Hepatocyte (in vitro differentiated cells): ENCODE results near the gene CRADD. TPM values are rescaled to one million over a fixed set of nuclear protein-coding genes. Genes with fewer than 3 reads are reported as not detected.
"Not testable (repeated sequence)": the region's sequence is repeated elsewhere in the genome, so short reads cannot be mapped to it uniquely, and the experiment has no call there.

Source experiments
- DNase-seq: peaks from one replicate; pipeline ENCODE4 v3.0.0-alpha.2; 2016; ENCODE audit warnings: low spot score
- H2AFZ ChIP-seq: fragments of 200-600 bp; sonication (generic); 2 replicates; pipeline ENCODE4 v1.6.0; 2016; ENCODE audit warnings: antibody characterized with exemption, mild to moderate bottlenecking
- H3K27ac ChIP-seq: fragments of 200-600 bp; sonication (generic); 2 replicates; pipeline ENCODE4 v1.5.1; 2016; ENCODE audit warnings: mild to moderate bottlenecking
- H3K27me3 ChIP-seq: fragments of 200-600 bp; sonication (generic); 2 replicates; pipeline ENCODE4 v1.6.1; 2016
- H3K36me3 ChIP-seq: fragments of 200-600 bp; sonication (generic); replicated peaks from 2 replicates; pipeline ENCODE4 v1.5.1; 2016; ENCODE audit warnings: low read depth; ENCODE audit not compliant: insufficient read depth
- H3K4me1 ChIP-seq: fragments of 200-600 bp; sonication (generic); 2 replicates; pipeline ENCODE4 v1.5.1; 2016; ENCODE audit warnings: mild to moderate bottlenecking, moderate library complexity; ENCODE audit not compliant: insufficient read depth
- H3K4me2 ChIP-seq: fragments of 200-600 bp; sonication (generic); 2 replicates; pipeline ENCODE4 v1.6.0; 2016
- H3K4me3 ChIP-seq: fragments of 200-600 bp; sonication (generic); 2 replicates; pipeline ENCODE4 v1.5.1; 2016; ENCODE audit warnings: mild to moderate bottlenecking
- H3K79me2 ChIP-seq: fragments of 200-600 bp; sonication (generic); 2 replicates; pipeline ENCODE4 v1.6.0; 2017; ENCODE audit warnings: mild to moderate bottlenecking
- H3K9me2 ChIP-seq: fragments of 200-600 bp; sonication (generic); replicated peaks from 2 replicates; pipeline ENCODE4 v1.6.0; 2017; ENCODE audit warnings: mild to moderate bottlenecking; ENCODE audit not compliant: insufficient read depth
- H3K9me3 ChIP-seq: fragments of 200-600 bp; sonication (generic); 2 replicates; pipeline ENCODE4 v1.5.1; 2016; ENCODE audit warnings: low read depth, mild to moderate bottlenecking
- H4K20me1 ChIP-seq: fragments of 200-600 bp; sonication (generic); 2 replicates; pipeline ENCODE4 v1.6.0; 2016; ENCODE audit warnings: mild to moderate bottlenecking; ENCODE audit not compliant: insufficient read depth, poor library complexity, severe bottlenecking
- EZH2 ChIP-seq: fragments of 200-600 bp; sonication (generic); IDR thresholded peaks from 2 replicates; pipeline ENCODE4 v1.6.1; 2016; ENCODE audit warnings: antibody characterized with exemption, mild to moderate bottlenecking, borderline replicate concordance
- EZH2phosphoT487 ChIP-seq: fragments of 200-600 bp; sonication (generic); IDR thresholded peaks from one replicate; pipeline ENCODE4 v1.6.1; 2018; ENCODE audit warnings: antibody characterized with exemption, mild to moderate bottlenecking, low read depth, moderate library complexity; ENCODE audit not compliant: unreplicated experiment, severe bottlenecking
- WGBS: methylation state at CpG from one replicate; pipeline ENCODE4 v1.1.6; 2016; ENCODE audit warnings: low lambda C conversion rate; ENCODE audit errors: missing lambda C conversion rate; 5-methylcytosine and 5-hydroxymethylcytosine counted together
- polyA plus RNA-seq: library from polyadenylated mRNA; unstranded; fragments of >200 nt; fragmentation: Nextera tagmentation; extraction: Ambion mirVana; gene quantifications from 2 replicates; pipeline ENCODE4 v1.2.1, GENCODE V29; 2016
- total RNA-seq: library from RNA; depleted of rRNA; stranded (reverse); fragments of >200 nt; gene quantifications from 2 replicates; pipeline ENCODE4 v1.2.3, GENCODE V29; 2014
- TF ChIP-seq, protein P1 (sequence below): fragments of 200-600 bp; sonication (generic); IDR thresholded peaks from 2 replicates; pipeline ENCODE4 v1.5.1; 2016; ENCODE audit warnings: antibody characterized with exemption, mild to moderate bottlenecking; ENCODE audit not compliant: poor library complexity

CRADD gene
- total and polyA plus RNA-seq, 2 experiments from 2014 or later: 19.5 to 27.3 TPM

DNA sequence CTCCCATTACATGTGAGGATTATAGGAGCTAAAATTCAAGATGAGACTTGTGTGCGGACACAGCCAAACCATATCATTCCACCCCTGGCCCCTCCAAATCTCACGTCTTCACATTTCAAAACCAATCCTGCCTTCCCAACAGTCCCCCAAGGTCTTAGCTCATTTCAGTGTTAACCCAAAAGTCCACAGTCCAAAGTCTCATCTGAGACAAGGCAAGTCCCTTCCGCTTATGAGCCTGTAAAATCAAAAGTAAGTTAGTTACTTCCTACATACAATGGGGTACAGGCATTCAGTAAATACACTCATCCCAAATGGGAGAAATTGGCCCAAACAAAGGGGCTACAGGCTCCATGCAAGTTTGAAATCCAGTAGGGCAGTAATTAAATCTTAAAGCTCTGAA is 76.1 kb downstream of the CRADD start:
- 99% methylated on average over 3 of the region's 3 CpGs for WGBS
- H3K79me2 ChIP-seq: no peaks in the 10 kb centered on the region
- H3K27me3 ChIP-seq: no peaks in the 10 kb centered on the region
- no peak for DNase-seq
- no peak overlapping the region for H3K27ac ChIP-seq
- H2AFZ ChIP-seq: no peak overlapping the region
- H3K4me3 ChIP-seq: no peak overlapping the region
- no peaks in the 10 kb centered on the region for H3K36me3 ChIP-seq
- no peaks in the 10 kb centered on the region for H3K9me2 ChIP-seq
- TF ChIP-seq, protein P1, sequence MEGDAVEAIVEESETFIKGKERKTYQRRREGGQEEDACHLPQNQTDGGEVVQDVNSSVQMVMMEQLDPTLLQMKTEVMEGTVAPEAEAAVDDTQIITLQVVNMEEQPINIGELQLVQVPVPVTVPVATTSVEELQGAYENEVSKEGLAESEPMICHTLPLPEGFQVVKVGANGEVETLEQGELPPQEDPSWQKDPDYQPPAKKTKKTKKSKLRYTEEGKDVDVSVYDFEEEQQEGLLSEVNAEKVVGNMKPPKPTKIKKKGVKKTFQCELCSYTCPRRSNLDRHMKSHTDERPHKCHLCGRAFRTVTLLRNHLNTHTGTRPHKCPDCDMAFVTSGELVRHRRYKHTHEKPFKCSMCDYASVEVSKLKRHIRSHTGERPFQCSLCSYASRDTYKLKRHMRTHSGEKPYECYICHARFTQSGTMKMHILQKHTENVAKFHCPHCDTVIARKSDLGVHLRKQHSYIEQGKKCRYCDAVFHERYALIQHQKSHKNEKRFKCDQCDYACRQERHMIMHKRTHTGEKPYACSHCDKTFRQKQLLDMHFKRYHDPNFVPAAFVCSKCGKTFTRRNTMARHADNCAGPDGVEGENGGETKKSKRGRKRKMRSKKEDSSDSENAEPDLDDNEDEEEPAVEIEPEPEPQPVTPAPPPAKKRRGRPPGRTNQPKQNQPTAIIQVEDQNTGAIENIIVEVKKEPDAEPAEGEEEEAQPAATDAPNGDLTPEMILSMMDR: no peak
- TF ChIP-seq EZH2phosphoT487 (no peak), EZH2 (no peak)
- H3K4me1 ChIP-seq: peaks cover 9% of the 10 kb centered on the region
- no peak overlapping the region for H3K4me2 ChIP-seq
- H3K9me3 ChIP-seq: no peaks in the 10 kb centered on the region
- no peaks in the 10 kb centered on the region for H4K20me1 ChIP-seq

DNA sequence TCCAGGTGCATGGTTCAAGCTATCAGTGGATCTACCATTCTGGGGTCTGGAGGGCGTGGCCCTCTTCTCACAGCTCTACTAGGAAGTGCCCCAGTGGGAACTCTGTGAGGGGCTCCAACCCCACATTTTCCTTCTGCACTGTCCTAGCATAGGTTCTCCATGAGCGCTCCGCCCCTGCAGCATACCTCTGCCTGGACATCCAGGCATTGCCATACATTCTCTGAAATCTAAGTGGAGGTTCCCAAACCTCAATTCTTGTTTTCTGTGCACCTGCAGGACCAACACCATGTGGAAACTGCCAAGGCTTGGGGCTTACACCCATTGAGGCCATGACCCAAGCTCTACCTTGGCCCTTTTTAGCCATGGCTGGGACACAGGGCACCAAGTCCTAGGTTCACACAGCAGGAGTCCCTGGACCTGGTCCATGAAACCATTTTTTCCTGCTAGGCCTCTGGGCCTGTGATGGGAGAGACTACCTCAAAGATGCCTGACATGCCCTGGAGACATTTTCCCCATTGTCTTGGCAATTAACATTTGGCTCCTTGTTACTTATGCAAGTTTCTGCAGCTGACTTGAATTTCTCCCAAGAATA is 76.8 kb downstream of the CRADD start:
- H3K9me3 ChIP-seq: no peaks in the 10 kb centered on the region
- TF ChIP-seq EZH2 (no peak), EZH2phosphoT487 (no peak)
- TF ChIP-seq, protein P1: no peak
- no peaks in the 10 kb centered on the region for H3K9me2 ChIP-seq
- no peaks in the 10 kb centered on the region for H3K36me3 ChIP-seq
- no peak overlapping the region for H3K4me2 ChIP-seq
- H3K27me3 ChIP-seq: no peaks in the 10 kb centered on the region
- H3K79me2 ChIP-seq: no peaks in the 10 kb centered on the region
- H3K4me3 ChIP-seq: no peak overlapping the region
- peaks cover 14% of the 10 kb centered on the region for H3K4me1 ChIP-seq
- DNase-seq: no peak
- H2AFZ ChIP-seq: no peak overlapping the region
- no peak overlapping the region for H3K27ac ChIP-seq
- H4K20me1 ChIP-seq: no peaks in the 10 kb centered on the region
- 91% methylated on average over 3 of the region's 3 CpGs for WGBS

DNA sequence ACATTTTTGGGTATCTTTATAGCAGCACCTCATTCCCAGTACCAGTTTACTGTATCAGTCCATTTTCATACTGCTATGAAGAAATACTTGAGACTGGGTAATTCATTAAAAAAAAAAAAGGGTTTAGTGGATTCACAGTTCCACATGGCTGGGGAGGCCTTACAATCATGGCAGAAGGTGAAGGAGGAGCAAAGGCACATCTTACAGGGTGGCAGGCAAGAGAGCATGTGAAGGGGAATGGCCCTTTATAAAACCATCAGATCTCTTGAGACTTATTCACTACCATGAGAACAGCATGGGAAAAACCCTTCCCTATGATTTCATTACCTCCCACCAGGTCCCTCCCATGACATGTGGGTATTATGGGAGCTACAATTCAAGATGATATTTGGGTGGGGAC is 77.7 kb downstream of the CRADD start:
- H2AFZ ChIP-seq, DNase-seq, H3K9me2 ChIP-seq, H3K36me3 ChIP-seq, H3K4me3 ChIP-seq, H3K4me2 ChIP-seq, H3K27me3 ChIP-seq, H3K9me3 ChIP-seq, H4K20me1 ChIP-seq, H3K27ac ChIP-seq, H3K79me2 ChIP-seq: not testable (repeated sequence)
- H3K4me1 ChIP-seq: peaks cover 15% of the 10 kb centered on the region

DNA sequence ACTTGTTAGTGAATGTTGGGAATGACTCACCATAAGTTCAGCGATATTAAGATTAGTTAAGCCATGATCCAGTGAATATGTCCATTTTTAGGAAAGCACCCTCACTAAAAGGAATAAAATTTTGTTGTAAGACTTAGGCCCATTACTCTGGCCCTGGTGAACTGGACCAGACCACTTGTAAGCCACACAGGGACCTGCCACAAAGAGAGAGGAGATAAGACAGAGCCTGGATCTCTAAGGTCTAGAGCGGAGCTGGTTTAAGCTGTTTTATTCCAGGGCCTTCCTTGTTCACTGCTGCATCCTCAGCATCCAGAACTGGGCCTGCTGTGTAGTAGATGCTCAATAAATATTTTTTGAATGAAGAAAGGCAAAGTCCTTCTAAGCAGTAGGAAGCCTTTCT is 79.1 kb downstream of the CRADD start:
- H3K9me2 ChIP-seq: no peaks in the 10 kb centered on the region
- H3K36me3 ChIP-seq: no peaks in the 10 kb centered on the region
- no peak for DNase-seq
- 100% methylated on average over 2 of the region's 2 CpGs for WGBS
- no peaks in the 10 kb centered on the region for H3K27me3 ChIP-seq
- H2AFZ ChIP-seq: no peak overlapping the region
- H3K4me1 ChIP-seq: peaks cover 13% of the 10 kb centered on the region
- H3K4me3 ChIP-seq: no peak overlapping the region
- TF ChIP-seq EZH2 (no peak), EZH2phosphoT487 (no peak)
- TF ChIP-seq, protein P1: no peak
- H3K79me2 ChIP-seq: no peaks in the 10 kb centered on the region
- H3K27ac ChIP-seq: no peak overlapping the region
- no peak overlapping the region for H3K4me2 ChIP-seq
- H3K9me3 ChIP-seq: no peaks in the 10 kb centered on the region
- H4K20me1 ChIP-seq: no peaks in the 10 kb centered on the region
